OCI-LY3 (cell line): ENCODE data around the gene ASB13.
A peak's percentile ranks its signal among the peaks of the same experiment; 100 is the strongest.

Experiments
- H2AFZ ChIP-seq: fragments of 200-600, 300-600 bp; shearing (Covaris generic); 2 replicates; pipeline ENCODE4 v1.6.0; 2014; ENCODE audit warnings: antibody characterized with exemption, low read depth, low read length
- H3K27ac ChIP-seq: fragments of 200-600, 300-600 bp; sonication (generic); 2 replicates; pipeline ENCODE4 v1.5.1; 2014; ENCODE audit warnings: mild to moderate bottlenecking, low read length, moderate library complexity, mixed read lengths
- H3K27me3 ChIP-seq: fragments of 200-600, 300-600 bp; sonication (generic); 2 replicates; pipeline ENCODE4 v1.6.1; 2014; ENCODE audit warnings: low read depth, low read length, mixed read lengths
- H3K36me3 ChIP-seq: fragments of 200-600, 300-600 bp; sonication (generic); replicated peaks from 2 replicates; pipeline ENCODE3; 2014; ENCODE audit warnings: low read depth, low read length, mixed read lengths
- H3K4me1 ChIP-seq: fragments of 300-600, 200-600 bp; sonication (generic); 2 replicates; pipeline ENCODE4 v1.6.1; 2014; ENCODE audit warnings: low read length, mixed read lengths
- H3K4me2 ChIP-seq: fragments of 200-600, 300-600 bp; sonication (generic); 2 replicates; pipeline ENCODE4 v1.6.1; 2014; ENCODE audit warnings: low read length, mixed read lengths
- H3K4me3 ChIP-seq: fragments of 300-600, 200-600 bp; sonication (generic); 2 replicates; pipeline ENCODE4 v1.5.1; 2014; ENCODE audit warnings: antibody characterized with exemption, mild to moderate bottlenecking, low read length, moderate library complexity
- H3K79me2 ChIP-seq: fragments of 300-600, 200-600 bp; shearing (Covaris generic); 2 replicates; pipeline ENCODE4 v1.6.1; 2014; ENCODE audit warnings: mild to moderate bottlenecking, low read length, mixed read lengths
- H3K9ac ChIP-seq: fragments of 300-600, 200-600 bp; shearing (Covaris generic); 2 replicates; pipeline ENCODE4 v1.6.0; 2014; ENCODE audit warnings: mild to moderate bottlenecking, low read length, moderate library complexity
- H3K9me3 ChIP-seq: fragments of 200-600, 300-600 bp; shearing (Covaris generic); 2 replicates; pipeline ENCODE4 v1.6.1; 2014; ENCODE audit warnings: low read length, mixed read lengths; ENCODE audit not compliant: insufficient read depth
- H4K20me1 ChIP-seq: fragments of 200-600, 300-600 bp; sonication (generic); 2 replicates; pipeline ENCODE4 v1.6.1; 2016; ENCODE audit warnings: low read length, mixed read lengths; ENCODE audit not compliant: insufficient read depth
- CTCF ChIP-seq: fragments of 200-600, 300-600 bp; sonication (generic); IDR thresholded peaks from 2 replicates; pipeline ENCODE4 v1.5.1; 2014; ENCODE audit warnings: antibody characterized with exemption, low read length, low read depth
- EZH2phosphoT487 ChIP-seq: fragments of 200-600 bp; shearing (Covaris generic); IDR thresholded peaks from 2 replicates; pipeline ENCODE4 v1.6.1; 2018; ENCODE audit warnings: antibody characterized with exemption, mixed run types, low read depth

Gene ASB13

GRCh38 chr10:5665373-5666007 is 905 bp downstream of the ASB13 start:
- H3K4me2 ChIP-seq = peak overlapping the region; percentile 96
- peak overlapping the region; percentile 81; the same call in 1 of the 2 replicates for H2AFZ ChIP-seq
- no peaks in the 10 kb centered on the region for H3K36me3 ChIP-seq
- no peaks in the 10 kb centered on the region for H3K9me3 ChIP-seq
- no peak overlapping the region for H3K27ac ChIP-seq
- H4K20me1 ChIP-seq = no peaks in the 10 kb centered on the region
- TF ChIP-seq CTCF (no peak), EZH2phosphoT487 (no peak)
- no peaks in the 10 kb centered on the region for H3K79me2 ChIP-seq
- H3K9ac ChIP-seq = peak overlapping the region; percentile 61
- peak overlapping the region; percentile 92 for H3K4me3 ChIP-seq
- peaks cover 13% of the 10 kb centered on the region for H3K4me1 ChIP-seq
- H3K27me3 ChIP-seq = no peaks in the 10 kb centered on the region

GRCh38 chr10:5663692-5664427 is 2.5 kb downstream of the ASB13 start:
- no peak overlapping the region for H3K4me2 ChIP-seq
- H3K4me3 ChIP-seq = no peak overlapping the region
- H3K9me3 ChIP-seq = no peaks in the 10 kb centered on the region
- H2AFZ ChIP-seq = no peak overlapping the region
- no peaks in the 10 kb centered on the region for H3K36me3 ChIP-seq
- no peaks in the 10 kb centered on the region for H3K27me3 ChIP-seq
- H3K9ac ChIP-seq = no peak overlapping the region
- H4K20me1 ChIP-seq = no peaks in the 10 kb centered on the region
- H3K79me2 ChIP-seq = no peaks in the 10 kb centered on the region
- no peak overlapping the region for H3K27ac ChIP-seq
- peaks cover 21% of the 10 kb centered on the region for H3K4me1 ChIP-seq
- TF ChIP-seq CTCF (no peak), EZH2phosphoT487 (no peak)

GRCh38 chr10:5662708-5663579 is 3.5 kb downstream of the ASB13 start:
- H4K20me1 ChIP-seq = no peaks in the 10 kb centered on the region
- no peaks in the 10 kb centered on the region for H3K9me3 ChIP-seq
- H3K4me2 ChIP-seq = no peak overlapping the region
- no peak for TF ChIP-seq EZH2phosphoT487
- TF ChIP-seq CTCF = no peak
- no peaks in the 10 kb centered on the region for H3K79me2 ChIP-seq
- H2AFZ ChIP-seq = no peak overlapping the region
- H3K4me1 ChIP-seq = peaks cover 21% of the 10 kb centered on the region
- no peak overlapping the region for H3K27ac ChIP-seq
- no peak overlapping the region for H3K9ac ChIP-seq
- no peaks in the 10 kb centered on the region for H3K27me3 ChIP-seq
- H3K4me3 ChIP-seq = no peak overlapping the region
- H3K36me3 ChIP-seq = no peaks in the 10 kb centered on the region

GRCh38 chr10:5661043-5661442 is 5.4 kb downstream of the ASB13 start:
- no peak overlapping the region for H3K4me3 ChIP-seq
- no peak overlapping the region for H3K9ac ChIP-seq
- TF ChIP-seq CTCF (no peak), EZH2phosphoT487 (no peak)
- H4K20me1 ChIP-seq = no peaks in the 10 kb centered on the region
- no peak overlapping the region for H2AFZ ChIP-seq
- H3K4me1 ChIP-seq = peaks cover 15% of the 10 kb centered on the region
- no peaks in the 10 kb centered on the region for H3K27me3 ChIP-seq
- H3K9me3 ChIP-seq = no peaks in the 10 kb centered on the region
- no peaks in the 10 kb centered on the region for H3K79me2 ChIP-seq
- no peaks in the 10 kb centered on the region for H3K36me3 ChIP-seq
- no peak overlapping the region for H3K27ac ChIP-seq
- no peak overlapping the region for H3K4me2 ChIP-seq
